Measurements from ENCODE around the gene PDCD1LG2. TPM values are rescaled to one million over a fixed set of nuclear protein-coding genes. Genes with fewer than 3 reads are reported as not detected.

PDCD1LG2 gene
- total RNA-seq, 1 donor from 2014 or later = 27.1 TPM

DNA sequence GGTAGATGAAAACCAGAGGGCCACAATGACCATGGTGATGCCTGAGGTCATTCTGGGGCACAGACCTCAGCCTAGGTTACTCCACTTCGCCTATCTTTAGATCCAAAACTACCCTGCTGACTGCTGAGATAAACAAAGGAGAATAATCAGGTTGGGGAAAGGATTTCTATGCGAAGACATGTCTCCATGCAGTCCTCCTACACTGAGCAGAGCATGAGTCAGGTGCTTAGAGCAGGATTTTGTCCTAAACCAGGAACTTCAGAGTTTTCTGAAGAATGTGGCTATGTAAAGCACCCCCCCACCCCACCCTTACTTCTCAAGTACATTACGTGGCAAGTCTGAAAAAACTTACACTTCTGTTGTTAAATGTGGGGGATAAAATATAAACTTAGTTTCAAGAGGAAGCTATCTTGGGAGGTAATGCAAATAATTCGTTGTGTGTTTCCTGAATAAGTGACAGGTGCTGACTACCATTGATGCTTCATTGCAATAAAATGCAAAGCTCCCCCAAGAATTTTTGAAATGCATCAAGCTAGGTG is 19.4 kb downstream of the PDCD1LG2 start:
- DNase-seq (ENCODE audit: low read depth, low spot score) = no peak

DNA sequence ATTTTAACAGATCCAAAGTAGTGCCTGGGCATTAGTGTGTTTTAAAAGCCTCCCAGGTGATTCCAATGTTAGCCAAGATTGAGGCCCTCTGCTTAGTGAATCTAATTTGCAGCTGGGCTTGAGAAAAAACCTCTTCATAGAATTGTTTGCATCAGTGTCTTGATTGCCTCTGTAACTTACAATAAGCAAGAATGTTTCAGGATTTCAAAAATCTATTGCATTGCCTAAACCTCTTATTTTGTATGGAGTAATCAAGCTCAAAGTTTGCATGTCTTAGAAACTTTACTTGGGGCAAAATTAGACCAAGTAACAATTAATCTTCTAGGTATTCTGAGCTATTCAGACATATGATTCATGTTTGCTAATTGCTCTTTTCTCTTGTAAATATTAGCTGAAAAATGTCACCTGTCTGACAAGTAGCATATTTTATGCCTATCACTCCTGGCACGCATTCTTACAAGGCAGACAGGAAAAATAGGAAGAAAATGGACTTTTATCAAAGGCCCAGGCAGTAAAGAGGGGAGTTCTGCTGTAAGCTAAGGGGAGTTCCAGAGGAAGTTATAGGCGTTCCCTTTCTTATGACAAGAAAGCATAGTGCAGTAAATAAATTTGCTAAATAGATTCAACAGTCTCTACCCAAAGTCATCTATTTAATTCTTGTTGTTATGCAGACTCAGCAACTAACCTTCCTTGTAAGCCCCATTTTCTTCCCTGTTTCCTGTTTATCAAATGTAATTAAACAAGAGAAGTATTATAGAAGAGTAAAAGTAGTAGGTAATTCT is 21.0 kb downstream of the PDCD1LG2 start:
- no peak for DNase-seq (ENCODE audit: low read depth, low spot score)

DNA sequence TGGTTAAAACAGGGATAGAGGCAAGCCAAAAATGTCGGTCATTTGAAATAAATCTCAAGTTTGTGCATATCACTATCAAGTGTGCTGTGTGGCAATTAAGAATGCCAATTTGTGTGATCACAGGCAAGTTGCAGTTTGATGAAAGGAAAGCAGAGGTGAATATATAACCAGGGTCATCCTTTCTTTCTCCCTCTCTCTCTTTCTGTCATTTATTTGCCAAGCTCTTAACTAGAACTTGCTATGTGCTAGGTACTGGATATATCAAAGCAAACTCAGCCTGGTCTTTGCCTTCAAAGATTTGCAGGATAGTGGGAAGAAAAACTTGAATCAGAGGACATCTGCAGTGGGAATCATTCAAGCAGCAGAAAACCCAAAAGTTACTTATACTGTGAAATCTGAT is 22.0 kb downstream of the PDCD1LG2 start:
- no peak for DNase-seq (ENCODE audit: low read depth, low spot score)

DNA sequence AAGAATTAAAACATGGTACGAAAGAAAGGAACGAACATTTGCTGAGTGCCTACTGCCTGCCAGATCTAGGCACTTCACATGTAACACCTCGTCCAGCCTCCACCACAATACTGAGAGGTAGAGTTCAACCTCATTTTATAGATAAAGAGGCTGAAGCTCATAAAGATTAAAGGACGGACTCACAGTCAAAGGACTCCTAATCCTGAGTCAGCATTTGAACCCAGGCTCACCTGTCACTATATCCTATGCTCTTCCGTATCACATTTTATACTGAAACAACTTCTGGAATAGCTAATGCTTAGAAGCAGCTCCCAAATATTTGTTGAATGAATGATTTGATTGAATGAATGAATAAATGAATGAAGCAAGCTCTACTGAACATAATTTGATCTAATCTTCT is 22.5 kb downstream of the PDCD1LG2 start:
- no peak for DNase-seq (ENCODE audit: low read depth, low spot score)

DNA sequence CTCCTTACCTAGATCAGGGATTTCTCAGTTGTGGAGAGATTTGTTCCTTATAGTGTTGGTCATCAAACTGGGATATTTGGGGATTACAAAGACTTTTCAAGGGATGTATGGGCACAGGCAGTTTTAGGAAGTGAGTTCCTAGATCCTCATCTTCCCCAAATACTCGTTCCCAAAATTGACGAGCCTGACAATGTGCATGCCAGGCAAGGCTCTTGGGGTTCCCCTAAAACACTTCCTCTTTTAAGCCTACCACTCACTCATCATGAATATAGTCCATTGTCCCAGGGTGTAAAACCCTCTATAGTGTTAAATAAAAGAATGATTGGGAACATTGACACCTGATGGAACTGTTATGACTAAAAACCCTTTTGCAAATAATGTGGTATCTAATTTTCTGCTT is 26.4 kb downstream of the PDCD1LG2 start:
- DNase-seq (ENCODE audit: low read depth, low spot score) = no peak

DNA sequence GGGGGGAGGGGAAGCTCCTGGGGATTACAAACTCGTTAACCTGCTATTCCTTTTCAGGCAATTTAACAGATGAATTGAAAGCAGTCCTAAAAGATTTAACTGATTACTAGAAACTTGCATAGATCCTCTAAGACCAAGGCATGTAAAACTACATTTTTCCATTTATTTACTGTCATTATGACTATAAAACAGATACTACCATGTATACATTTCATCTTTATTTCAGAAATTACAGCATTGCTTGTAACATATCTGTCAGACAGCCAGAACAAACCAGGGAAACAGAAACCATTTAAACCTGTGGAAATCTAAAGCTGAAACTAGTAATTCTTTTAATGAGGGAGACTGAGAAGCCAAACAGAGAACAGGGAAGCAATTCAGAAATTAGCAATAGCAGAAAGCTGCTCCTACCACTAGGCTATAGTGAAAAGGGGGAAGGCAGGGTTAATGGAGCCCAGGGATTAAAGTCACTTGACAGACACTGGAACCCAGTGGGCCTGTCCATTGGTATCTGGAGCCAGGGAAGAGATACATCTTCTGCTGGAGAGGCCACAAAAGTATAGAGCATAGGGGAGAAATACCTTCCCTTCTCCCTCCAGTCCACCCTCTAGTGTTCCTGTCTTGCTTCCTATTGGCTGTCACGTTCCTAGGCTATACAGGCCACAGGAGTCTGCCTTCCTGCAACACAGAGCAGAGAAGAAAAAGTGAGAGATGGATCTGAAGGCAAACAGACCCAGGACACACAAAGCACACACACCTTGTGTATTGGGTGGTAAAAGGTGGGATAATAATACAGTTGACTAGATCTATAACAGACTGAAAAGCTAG is 33.8 kb downstream of the PDCD1LG2 start:
- no peak for DNase-seq (ENCODE audit: low read depth, low spot score)

DNA sequence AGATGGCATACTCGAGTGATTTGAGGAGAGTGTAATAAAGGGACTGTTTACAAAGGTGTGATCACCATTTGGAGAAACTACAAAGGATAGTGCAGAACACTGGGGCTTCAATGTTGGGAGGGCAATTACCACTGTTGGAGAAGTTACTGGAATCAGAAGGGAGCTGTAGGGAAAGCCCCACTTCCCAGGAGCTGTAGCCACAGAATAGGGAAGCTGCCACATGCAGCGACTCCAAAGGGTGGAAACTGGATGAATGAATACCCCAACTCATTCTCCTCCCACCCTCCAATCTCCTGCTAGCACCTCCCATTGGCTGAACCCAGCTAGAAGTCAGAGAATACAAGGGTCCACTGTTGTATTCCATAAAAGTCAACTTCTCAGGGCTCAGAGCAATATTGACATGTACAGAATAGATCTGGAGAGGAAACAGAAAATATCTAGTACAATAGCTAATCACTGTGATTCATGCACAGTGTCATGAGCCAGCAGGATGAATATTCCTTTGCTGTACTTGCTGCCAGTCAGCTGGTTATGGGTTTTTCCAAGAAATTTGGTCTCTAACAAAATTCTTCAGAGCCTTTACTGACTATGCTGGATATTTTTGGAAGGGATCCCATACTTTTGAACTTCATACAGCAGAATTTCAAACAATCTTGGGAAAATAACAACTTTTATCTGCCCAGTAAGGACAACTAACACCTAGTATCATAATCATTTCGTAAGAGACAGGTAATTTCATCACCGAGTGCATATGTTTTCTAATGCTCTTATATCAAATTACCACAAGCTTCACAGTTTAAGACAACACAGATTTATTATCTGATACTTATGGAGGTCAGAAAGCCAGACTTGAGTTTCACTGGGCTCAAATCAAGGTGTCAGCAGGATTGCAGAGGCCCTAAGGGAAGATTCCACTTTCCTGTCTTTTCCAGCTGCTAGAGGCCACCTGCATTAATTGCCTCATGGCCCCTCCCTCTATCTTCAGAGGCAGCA is 39.6 kb downstream of the PDCD1LG2 start:
- DNase-seq (ENCODE audit: low read depth, low spot score) = peak; percentile 60

DNA sequence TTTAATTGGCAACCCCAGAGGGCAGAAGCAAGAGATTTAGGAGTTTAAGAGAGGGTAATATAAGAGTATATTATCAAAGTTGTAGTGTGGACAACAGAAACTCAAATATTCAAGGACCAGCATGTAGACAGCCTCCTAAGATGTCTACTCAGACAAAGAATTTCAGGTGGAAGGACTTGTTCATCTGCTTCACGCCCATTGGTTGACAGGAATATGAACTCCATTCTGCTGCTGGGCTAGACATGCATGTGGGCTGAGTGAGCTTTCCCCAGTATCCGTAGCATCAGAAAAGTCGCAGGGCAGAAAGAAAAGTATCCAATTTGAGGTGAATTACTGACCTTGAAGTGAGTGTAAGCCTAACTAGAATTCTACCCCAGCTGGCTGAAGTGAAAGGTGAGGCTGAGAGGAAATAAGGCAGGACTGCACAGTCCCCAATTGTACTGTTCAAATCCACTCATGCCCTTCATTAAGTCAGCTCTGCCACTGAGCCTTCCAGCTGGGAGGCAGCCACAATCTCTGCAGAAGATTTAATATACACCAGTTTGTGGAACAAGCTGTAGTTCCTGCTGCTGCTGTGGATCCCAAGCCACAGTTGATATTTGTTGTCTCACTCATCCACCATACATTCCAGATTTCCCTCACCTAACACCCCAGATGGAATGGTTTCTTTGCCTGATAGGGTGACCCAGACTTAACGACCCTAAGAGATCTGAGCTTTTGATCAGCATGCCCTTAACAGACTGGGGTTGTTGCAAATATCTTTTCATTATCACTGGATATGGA is 41.2 kb downstream of the PDCD1LG2 start:
- no peak for DNase-seq (ENCODE audit: low read depth, low spot score)

DNA sequence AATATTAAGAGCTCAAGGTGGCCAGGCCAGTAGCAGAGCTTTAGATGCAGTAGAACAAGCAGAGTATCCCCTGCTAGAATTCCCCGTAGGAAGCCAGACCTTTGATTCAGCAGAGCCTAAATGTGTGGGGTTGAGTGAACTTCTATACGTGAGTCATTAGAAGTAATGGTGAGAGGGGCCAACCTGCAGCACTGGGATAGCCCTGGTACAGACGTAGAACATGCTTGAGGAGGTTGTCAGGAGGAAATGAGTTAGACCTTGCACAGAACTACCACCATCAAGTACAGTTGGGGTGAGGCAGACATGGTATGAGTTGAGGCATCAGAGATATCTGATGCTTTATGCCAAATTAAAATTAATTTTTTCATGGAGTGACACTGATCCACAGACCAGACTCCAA is 42.0 kb downstream of the PDCD1LG2 start:
- no peak for DNase-seq (ENCODE audit: low read depth, low spot score)

GRCh38 chr9:5553211-5553610 is 42.9 kb downstream of the PDCD1LG2 start:
- DNase-seq (ENCODE audit: low read depth, low spot score) = peak; percentile 43

DNA sequence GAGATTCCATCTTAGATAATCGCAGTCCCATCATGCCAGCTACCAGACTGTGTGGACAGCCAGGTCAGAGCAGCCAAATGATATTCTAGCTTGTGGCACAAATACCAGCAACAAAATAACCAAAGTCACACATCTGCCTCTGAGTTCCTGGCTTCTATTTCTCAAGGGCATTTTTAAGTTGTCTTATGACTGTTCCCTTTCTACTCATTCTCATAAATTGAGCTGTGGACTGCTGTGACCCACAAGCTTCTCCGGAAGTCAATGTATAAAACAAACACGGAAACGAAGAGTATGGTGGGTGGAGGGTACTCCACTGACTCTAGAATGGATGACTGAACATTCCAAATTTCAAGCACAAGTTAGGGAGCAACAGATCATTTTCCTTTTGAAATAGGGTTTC is 43.9 kb downstream of the PDCD1LG2 start:
- DNase-seq (ENCODE audit: low read depth, low spot score) = no peak

- DNase-seq (ENCODE audit: low read depth, low spot score) = no peak
These were observed 45.9 kb downstream of the PDCD1LG2 start for GRCh38 chr9:5556101-5556705.

GRCh38 chr9:5557606-5558587 is 47.6 kb downstream of the PDCD1LG2 start:
- DNase-seq (ENCODE audit: low read depth, low spot score) = no peak

DNA sequence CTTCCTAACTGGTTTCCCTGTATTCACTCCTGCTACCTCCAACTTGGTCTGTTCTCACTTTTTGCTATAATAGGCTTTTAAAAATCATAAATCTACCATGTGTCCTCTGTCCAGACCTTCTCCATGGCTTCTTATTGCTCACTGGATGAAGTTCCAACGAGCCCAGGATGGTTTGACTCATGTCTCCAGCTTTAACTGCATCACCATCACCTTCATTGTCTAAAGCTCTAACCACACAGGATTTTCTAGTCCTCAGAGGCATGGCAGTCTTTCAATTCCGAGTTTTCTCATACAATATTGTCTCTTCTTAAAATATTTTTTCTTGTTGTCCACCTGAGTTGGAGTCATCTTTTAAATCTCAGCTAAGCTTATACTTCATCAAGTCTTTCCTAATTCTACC is 49.3 kb downstream of the PDCD1LG2 start:
- DNase-seq (ENCODE audit: low read depth, low spot score) = no peak

GRCh38 chr9:5560443-5561100 is 50.2 kb downstream of the PDCD1LG2 start:
- DNase-seq (ENCODE audit: low read depth, low spot score) = no peak

GRCh38 chr9:5561828-5562488 is 51.6 kb downstream of the PDCD1LG2 start:
- no peak for DNase-seq (ENCODE audit: low read depth, low spot score)

GRCh38 chr9:5562806-5563416 is 52.6 kb downstream of the PDCD1LG2 start:
- no peak for DNase-seq (ENCODE audit: low read depth, low spot score)

All from pulmonary artery endothelial cell (primary cell).